ENCODE results near the gene ANKRD42.
"Not testable (repeated sequence)": the region's sequence is repeated elsewhere in the genome, so short reads cannot be mapped to it uniquely, and the experiment has no call there.

Gene ANKRD42

GRCh38 chr11:83205608-83206185 lies 12.2 kb downstream of the ANKRD42 start:
- Histone ChIP-seq H3K9me3 (ENCODE audit: control insufficient read depth, insufficient read depth, low read depth, low read length) (no peaks in the 10 kb centered on the region), H3K36me3 (ENCODE audit: control insufficient read depth, insufficient read depth, low read length) (no peaks in the 10 kb centered on the region; the same call in 1 of the 2 replicates), H3K27ac (ENCODE audit: low read depth, low read length) (no peak overlapping the region)

GRCh38 chr11:83206221-83206620 lies 12.7 kb downstream of the ANKRD42 start:
- Histone ChIP-seq H3K4me1 (ENCODE audit: control insufficient read depth, insufficient read depth, low read length) (no peaks in the 10 kb centered on the region), H3K27me3 (ENCODE audit: control insufficient read depth, insufficient read depth, low read length) (no peaks in the 10 kb centered on the region), H3K9me3 (ENCODE audit: control insufficient read depth, insufficient read depth, low read depth, low read length) (no peaks in the 10 kb centered on the region), H3K9ac (ENCODE audit: low read length) (no peak overlapping the region), H3K36me3 (ENCODE audit: control insufficient read depth, insufficient read depth, low read length) (no peaks in the 10 kb centered on the region; the same call in 1 of the 2 replicates), H3K4me3 (ENCODE audit: low read depth, low read length) (no peak overlapping the region), H3K27ac (ENCODE audit: low read depth, low read length) (no peak overlapping the region)

More at GRCh38 chr11:83205608-83206185, 12.2 kb downstream of the ANKRD42 start:
- H3K4me3 ChIP-seq (ENCODE audit: low read depth, low read length) = no peak overlapping the region
- no peaks in the 10 kb centered on the region for H3K4me1 ChIP-seq (ENCODE audit: control insufficient read depth, insufficient read depth, low read length)
- H3K27me3 ChIP-seq (ENCODE audit: control insufficient read depth, insufficient read depth, low read length) = no peaks in the 10 kb centered on the region
- H3K9ac ChIP-seq (ENCODE audit: low read length) = no peak overlapping the region

GRCh38 chr11:83206771-83207382 lies 13.4 kb downstream of the ANKRD42 start:
- H3K4me1 ChIP-seq (ENCODE audit: control insufficient read depth, insufficient read depth, low read length); H3K36me3 ChIP-seq (ENCODE audit: control insufficient read depth, insufficient read depth, low read length); H3K27me3 ChIP-seq (ENCODE audit: control insufficient read depth, insufficient read depth, low read length); H3K9me3 ChIP-seq (ENCODE audit: control insufficient read depth, insufficient read depth, low read depth, low read length); H3K9ac ChIP-seq (ENCODE audit: low read length); H3K4me3 ChIP-seq (ENCODE audit: low read depth, low read length); H3K27ac ChIP-seq (ENCODE audit: low read depth, low read length): not testable (repeated sequence)

- H3K27ac ChIP-seq (ENCODE audit: low read depth, low read length) = no peak overlapping the region
- no peak overlapping the region for H3K9ac ChIP-seq (ENCODE audit: low read length)
- no peaks in the 10 kb centered on the region for H3K4me1 ChIP-seq (ENCODE audit: control insufficient read depth, insufficient read depth, low read length)
- H3K27me3 ChIP-seq (ENCODE audit: control insufficient read depth, insufficient read depth, low read length) = no peaks in the 10 kb centered on the region
- H3K9me3 ChIP-seq (ENCODE audit: control insufficient read depth, insufficient read depth, low read depth, low read length) = no peaks in the 10 kb centered on the region
- no peaks in the 10 kb centered on the region for H3K36me3 ChIP-seq (ENCODE audit: control insufficient read depth, insufficient read depth, low read length)
- H3K4me3 ChIP-seq (ENCODE audit: low read depth, low read length) = no peak overlapping the region
Measured at GRCh38 chr11:83219095-83219494, 25.6 kb downstream of the ANKRD42 start.

GRCh38 chr11:83220260-83220659 lies 26.7 kb downstream of the ANKRD42 start:
- no peak overlapping the region for H3K27ac ChIP-seq (ENCODE audit: low read depth, low read length)
- no peaks in the 10 kb centered on the region for H3K27me3 ChIP-seq (ENCODE audit: control insufficient read depth, insufficient read depth, low read length)
- H3K9me3 ChIP-seq (ENCODE audit: control insufficient read depth, insufficient read depth, low read depth, low read length) = no peaks in the 10 kb centered on the region
- no peak overlapping the region for H3K4me3 ChIP-seq (ENCODE audit: low read depth, low read length)
- H3K36me3 ChIP-seq (ENCODE audit: control insufficient read depth, insufficient read depth, low read length) = no peaks in the 10 kb centered on the region
- H3K9ac ChIP-seq (ENCODE audit: low read length) = no peak overlapping the region
- H3K4me1 ChIP-seq (ENCODE audit: control insufficient read depth, insufficient read depth, low read length) = no peaks in the 10 kb centered on the region

- no peak overlapping the region for H3K4me3 ChIP-seq (ENCODE audit: low read depth, low read length)
- H3K9ac ChIP-seq (ENCODE audit: low read length) = no peak overlapping the region
- no peaks in the 10 kb centered on the region for H3K36me3 ChIP-seq (ENCODE audit: control insufficient read depth, insufficient read depth, low read length)
- H3K9me3 ChIP-seq (ENCODE audit: control insufficient read depth, insufficient read depth, low read depth, low read length) = no peaks in the 10 kb centered on the region
- no peak overlapping the region for H3K27ac ChIP-seq (ENCODE audit: low read depth, low read length)
- no peaks in the 10 kb centered on the region for H3K27me3 ChIP-seq (ENCODE audit: control insufficient read depth, insufficient read depth, low read length)
- H3K4me1 ChIP-seq (ENCODE audit: control insufficient read depth, insufficient read depth, low read length) = no peaks in the 10 kb centered on the region
Measured at GRCh38 chr11:83221694-83222093, 28.2 kb downstream of the ANKRD42 start.

- Histone ChIP-seq H3K9me3 (ENCODE audit: control insufficient read depth, insufficient read depth, low read depth, low read length) (no peaks in the 10 kb centered on the region), H3K9ac (ENCODE audit: low read length) (no peak overlapping the region), H3K4me1 (ENCODE audit: control insufficient read depth, insufficient read depth, low read length) (no peaks in the 10 kb centered on the region), H3K36me3 (ENCODE audit: control insufficient read depth, insufficient read depth, low read length) (no peaks in the 10 kb centered on the region), H3K27me3 (ENCODE audit: control insufficient read depth, insufficient read depth, low read length) (no peaks in the 10 kb centered on the region), H3K4me3 (ENCODE audit: low read depth, low read length) (no peak overlapping the region), H3K27ac (ENCODE audit: low read depth, low read length) (no peak overlapping the region)
Measured at GRCh38 chr11:83222499-83222898, 29.0 kb downstream of the ANKRD42 start.

GRCh38 chr11:83223457-83223856 lies 29.9 kb downstream of the ANKRD42 start:
- Histone ChIP-seq H3K4me3 (ENCODE audit: low read depth, low read length) (no peak overlapping the region), H3K27ac (ENCODE audit: low read depth, low read length) (no peak overlapping the region), H3K27me3 (ENCODE audit: control insufficient read depth, insufficient read depth, low read length) (no peaks in the 10 kb centered on the region), H3K9me3 (ENCODE audit: control insufficient read depth, insufficient read depth, low read depth, low read length) (no peaks in the 10 kb centered on the region), H3K36me3 (ENCODE audit: control insufficient read depth, insufficient read depth, low read length) (no peaks in the 10 kb centered on the region), H3K9ac (ENCODE audit: low read length) (no peak overlapping the region), H3K4me1 (ENCODE audit: control insufficient read depth, insufficient read depth, low read length) (no peaks in the 10 kb centered on the region)

GRCh38 chr11:83235825-83236224 lies 42.3 kb downstream of the ANKRD42 start:
- no peaks in the 10 kb centered on the region for H3K27me3 ChIP-seq (ENCODE audit: control insufficient read depth, insufficient read depth, low read length)
- no peak overlapping the region for H3K4me3 ChIP-seq (ENCODE audit: low read depth, low read length)
- H3K4me1 ChIP-seq (ENCODE audit: control insufficient read depth, insufficient read depth, low read length) = no peaks in the 10 kb centered on the region

GRCh38 chr11:83238111-83238510 lies 44.6 kb downstream of the ANKRD42 start:
- no peak overlapping the region for H3K27ac ChIP-seq (ENCODE audit: low read depth, low read length)
- no peaks in the 10 kb centered on the region for H3K4me1 ChIP-seq (ENCODE audit: control insufficient read depth, insufficient read depth, low read length)

More at GRCh38 chr11:83235825-83236224, 42.3 kb downstream of the ANKRD42 start:
- H3K9me3 ChIP-seq (ENCODE audit: control insufficient read depth, insufficient read depth, low read depth, low read length) = no peaks in the 10 kb centered on the region
- H3K36me3 ChIP-seq (ENCODE audit: control insufficient read depth, insufficient read depth, low read length) = no peaks in the 10 kb centered on the region
- no peak overlapping the region for H3K9ac ChIP-seq (ENCODE audit: low read length)
- no peak overlapping the region for H3K27ac ChIP-seq (ENCODE audit: low read depth, low read length)

GRCh38 chr11:83241291-83241946 lies 47.9 kb downstream of the ANKRD42 start:
- H3K9ac ChIP-seq (ENCODE audit: low read length) = no peak overlapping the region
- no peaks in the 10 kb centered on the region for H3K4me1 ChIP-seq (ENCODE audit: control insufficient read depth, insufficient read depth, low read length)

More at GRCh38 chr11:83238111-83238510, 44.6 kb downstream of the ANKRD42 start:
- H3K36me3 ChIP-seq (ENCODE audit: control insufficient read depth, insufficient read depth, low read length) = no peaks in the 10 kb centered on the region
- no peaks in the 10 kb centered on the region for H3K9me3 ChIP-seq (ENCODE audit: control insufficient read depth, insufficient read depth, low read depth, low read length)
- H3K4me3 ChIP-seq (ENCODE audit: low read depth, low read length) = no peak overlapping the region
- no peak overlapping the region for H3K9ac ChIP-seq (ENCODE audit: low read length)
- H3K27me3 ChIP-seq (ENCODE audit: control insufficient read depth, insufficient read depth, low read length) = no peaks in the 10 kb centered on the region

More at GRCh38 chr11:83241291-83241946, 47.9 kb downstream of the ANKRD42 start:
- no peaks in the 10 kb centered on the region for H3K9me3 ChIP-seq (ENCODE audit: control insufficient read depth, insufficient read depth, low read depth, low read length)
- H3K27ac ChIP-seq (ENCODE audit: low read depth, low read length) = no peak overlapping the region
- H3K4me3 ChIP-seq (ENCODE audit: low read depth, low read length) = no peak overlapping the region
- no peaks in the 10 kb centered on the region for H3K36me3 ChIP-seq (ENCODE audit: control insufficient read depth, insufficient read depth, low read length)
- no peaks in the 10 kb centered on the region for H3K27me3 ChIP-seq (ENCODE audit: control insufficient read depth, insufficient read depth, low read length)

Measured in HUES6 (cell line).